SU-DHL-6 (cell line): Measurements from ENCODE around the gene TIMP1.

Experiments
- CTCF ChIP-seq: fragments of 200-600 bp; sonication (generic); IDR thresholded peaks from one replicate; pipeline ENCODE4 v1.5.1; 2017; ENCODE audit warnings: antibody characterized with exemption, mild to moderate bottlenecking, low read length, moderate library complexity; ENCODE audit not compliant: insufficient read depth, poor library complexity, severe bottlenecking
- EZH2phosphoT487 ChIP-seq: fragments of 200-600 bp; sonication (generic), shearing (Covaris generic); conservative IDR thresholded peaks from 2 replicates; pipeline ENCODE4 v1.6.1; 2018; ENCODE audit warnings: mild to moderate bottlenecking, antibody characterized with exemption, low read length, moderate library complexity, mixed read lengths

- no peak for TF ChIP-seq CTCF
- TF ChIP-seq EZH2phosphoT487: no peak
Observed at GRCh38 chrX:47564438-47565085, 17.7 kb upstream of the TIMP1 start.
